Stimulated activated effector memory CD8-positive, alpha-beta T cell treated with anti-CD3 and anti-CD28 coated beads, Interleukin-12 subunit alpha, Interleukin-12 subunit beta, amount 100 ng/mL, for 72 hours (primary cell): Measurements from ENCODE around the gene DCLRE1B.

ENCODE experiments used
- ATAC-seq: fragments of 150-1000 bp; cut with Tn5 transposase; 2 replicates; pipeline ENCODE4 v1.10.0; 2021
- DNase-seq, 2 donors: peaks; one replicate each; pipeline ENCODE4 v3.0.0; 2021 to 2022; ENCODE audit warnings: low spot score in 2 of 2
- H3K27ac Mint-ChIP-seq: one replicate; pipeline ENCODE4 v1.8.0; 2022; ENCODE audit warnings: mild to moderate bottlenecking, mixed read lengths
- H3K36me3 Mint-ChIP-seq: one replicate; pipeline ENCODE4 v1.8.0; 2022; ENCODE audit warnings: mild to moderate bottlenecking, mixed read lengths
- H3K4me1 Mint-ChIP-seq: one replicate; pipeline ENCODE4 v1.8.0; 2022; ENCODE audit warnings: mixed read lengths
- H3K4me3 Mint-ChIP-seq: one replicate; pipeline ENCODE4 v1.8.0; 2022; ENCODE audit warnings: mild to moderate bottlenecking, mixed read lengths
- H3K9me3 Mint-ChIP-seq: one replicate; pipeline ENCODE4 v1.8.0; 2022; ENCODE audit warnings: mixed read lengths

The DCLRE1B gene

GRCh38 chr1:113901191-113901590, 3.9 kb upstream of the DCLRE1B start:
- peak overlapping the region; percentile 60 for H3K27ac Mint-ChIP-seq
- ATAC-seq: no peak
- peaks cover 86% of the 10 kb centered on the region for H3K36me3 Mint-ChIP-seq
- DNase-seq: no peak
- peak overlapping the region; percentile 99 for H3K4me3 Mint-ChIP-seq
- no peaks in the 10 kb centered on the region for H3K9me3 Mint-ChIP-seq
- H3K4me1 Mint-ChIP-seq: peaks cover 66% of the 10 kb centered on the region

GRCh38 chr1:113903501-113904292, 1.4 kb upstream of the DCLRE1B start:
- DNase-seq: no peak
- peak overlapping the region; percentile 95 for H3K27ac Mint-ChIP-seq
- peaks cover 78% of the 10 kb centered on the region for H3K4me1 Mint-ChIP-seq
- ATAC-seq: no peak
- H3K4me3 Mint-ChIP-seq: peak overlapping the region; percentile 99
- H3K36me3 Mint-ChIP-seq: peaks cover 79% of the 10 kb centered on the region
- no peaks in the 10 kb centered on the region for H3K9me3 Mint-ChIP-seq

GRCh38 chr1:113904293-113904673, 843 bp upstream of the DCLRE1B start:
- peaks cover 75% of the 10 kb centered on the region for H3K4me1 Mint-ChIP-seq
- DNase-seq (peak in 1 of 2 donors; percentile 58), ATAC-seq (peak; percentile 52)
- peak overlapping the region; percentile 95 for H3K27ac Mint-ChIP-seq
- H3K36me3 Mint-ChIP-seq: peaks cover 79% of the 10 kb centered on the region
- no peaks in the 10 kb centered on the region for H3K9me3 Mint-ChIP-seq
- peak overlapping the region; percentile 99 for H3K4me3 Mint-ChIP-seq

- no peak for DNase-seq
- H3K9me3 Mint-ChIP-seq: no peaks in the 10 kb centered on the region
- ATAC-seq: peak; percentile 0
- H3K4me3 Mint-ChIP-seq: peak overlapping the region; percentile 99
- H3K36me3 Mint-ChIP-seq: peaks cover 79% of the 10 kb centered on the region
- H3K4me1 Mint-ChIP-seq: peaks cover 67% of the 10 kb centered on the region
- H3K27ac Mint-ChIP-seq: peak overlapping the region; percentile 95
Measured at GRCh38 chr1:113905435-113905861, 322 bp downstream of the DCLRE1B start.

GRCh38 chr1:113912594-113913311, 7.6 kb downstream of the DCLRE1B start:
- H3K27ac Mint-ChIP-seq: peak overlapping the region; percentile 44
- H3K36me3 Mint-ChIP-seq: peaks cover 41% of the 10 kb centered on the region
- no peak for ATAC-seq
- DNase-seq: no peak
- no peaks in the 10 kb centered on the region for H3K9me3 Mint-ChIP-seq
- peaks cover 24% of the 10 kb centered on the region for H3K4me1 Mint-ChIP-seq
- H3K4me3 Mint-ChIP-seq: no peak overlapping the region

GRCh38 chr1:113913312-113913668, 8.2 kb downstream of the DCLRE1B start:
- DNase-seq: no peak
- ATAC-seq: no peak
- Mint-ChIP-seq H3K9me3 (no peaks in the 10 kb centered on the region), H3K4me1 (peaks cover 23% of the 10 kb centered on the region), H3K27ac (peak overlapping the region; percentile 44), H3K36me3 (peaks cover 36% of the 10 kb centered on the region), H3K4me3 (no peak overlapping the region)

- Mint-ChIP-seq H3K9me3 (no peaks in the 10 kb centered on the region), H3K36me3 (peaks cover 28% of the 10 kb centered on the region), H3K4me3 (no peak overlapping the region), H3K27ac (no peak overlapping the region), H3K4me1 (peaks cover 18% of the 10 kb centered on the region)
- ATAC-seq: no peak
- no peak for DNase-seq
Measured at GRCh38 chr1:113913887-113914664, 8.9 kb downstream of the DCLRE1B start.

GRCh38 chr1:113916974-113917373, 11.8 kb downstream of the DCLRE1B start:
- H3K4me1 Mint-ChIP-seq: peaks cover 7% of the 10 kb centered on the region
- ATAC-seq: no peak

GRCh38 chr1:113917400-113918082, 12.4 kb downstream of the DCLRE1B start:
- Mint-ChIP-seq H3K27ac (peak overlapping the region; percentile 53), H3K9me3 (no peaks in the 10 kb centered on the region), H3K4me3 (no peak overlapping the region), H3K36me3 (no peaks in the 10 kb centered on the region), H3K4me1 (peaks cover 7% of the 10 kb centered on the region)
- ATAC-seq (peak; percentile 83), DNase-seq (no peak)

More at GRCh38 chr1:113916974-113917373, 11.8 kb downstream of the DCLRE1B start:
- Mint-ChIP-seq H3K4me3 (no peak overlapping the region), H3K27ac (peak overlapping the region; percentile 53), H3K36me3 (no peaks in the 10 kb centered on the region), H3K9me3 (no peaks in the 10 kb centered on the region)
- DNase-seq: no peak

- Mint-ChIP-seq H3K9me3 (no peaks in the 10 kb centered on the region), H3K4me1 (peaks cover 7% of the 10 kb centered on the region), H3K27ac (no peak overlapping the region), H3K4me3 (no peak overlapping the region), H3K36me3 (no peaks in the 10 kb centered on the region)
- DNase-seq (no peak), ATAC-seq (no peak)
Measured at GRCh38 chr1:113918243-113918642, 13.1 kb downstream of the DCLRE1B start.

GRCh38 chr1:113922957-113923356, 17.8 kb downstream of the DCLRE1B start:
- Mint-ChIP-seq H3K9me3 (no peaks in the 10 kb centered on the region), H3K27ac (no peak overlapping the region), H3K36me3 (no peaks in the 10 kb centered on the region), H3K4me3 (no peak overlapping the region), H3K4me1 (peaks cover 11% of the 10 kb centered on the region)
- DNase-seq (no peak), ATAC-seq (no peak)

- ATAC-seq (no peak), DNase-seq (no peak)
- H3K4me1 Mint-ChIP-seq: peaks cover 15% of the 10 kb centered on the region
- H3K4me3 Mint-ChIP-seq: no peak overlapping the region
- H3K36me3 Mint-ChIP-seq: no peaks in the 10 kb centered on the region
- no peaks in the 10 kb centered on the region for H3K9me3 Mint-ChIP-seq
- H3K27ac Mint-ChIP-seq: no peak overlapping the region
Measured at GRCh38 chr1:113924473-113924872, 19.3 kb downstream of the DCLRE1B start.

- peak overlapping the region; percentile 97 for H3K27ac Mint-ChIP-seq
- ATAC-seq (no peak), DNase-seq (no peak)
- H3K9me3 Mint-ChIP-seq: no peaks in the 10 kb centered on the region
- H3K4me3 Mint-ChIP-seq: peak overlapping the region; percentile 91
- H3K36me3 Mint-ChIP-seq: peaks cover 26% of the 10 kb centered on the region
- H3K4me1 Mint-ChIP-seq: peaks cover 44% of the 10 kb centered on the region
Measured at GRCh38 chr1:113928187-113928930, 23.2 kb downstream of the DCLRE1B start.

GRCh38 chr1:113928941-113929749, 24.0 kb downstream of the DCLRE1B start, which contains the start of gene HIPK1:
HIPK1 (plus strand) TSS chr1:113929324.
- H3K4me3 Mint-ChIP-seq: peak within 1 kb of the TSS; percentile 91
- DNase-seq (peak; percentile 81 to 96), ATAC-seq (peak; percentile 83)
- H3K27ac Mint-ChIP-seq: peak within 1 kb of the TSS; percentile 97
- H3K9me3 Mint-ChIP-seq: no peaks in the 10 kb centered on the region
- peaks cover 33% of the 10 kb centered on the region for H3K36me3 Mint-ChIP-seq
- peaks cover 51% of the 10 kb centered on the region for H3K4me1 Mint-ChIP-seq
